BLaER1 treated with 17β-estradiol and CSF1 and Interleukin-3, amounts not matched to agents 10 nM and 100 nM (cell line): ENCODE measurements around the gene NKX2-3.

Source experiments
- H3K27ac ChIP-seq, 11 experiments: shearing (Covaris generic); formaldehyde crosslinking; 2 replicates each; pipeline ENCODE4 v1.8.1; 2022
- H3K27me3 ChIP-seq, 11 experiments: shearing (Covaris generic); formaldehyde crosslinking; 2 replicates each; pipeline ENCODE4 v1.8.1; 2022
- H3K36me3 ChIP-seq, 11 experiments: shearing (Covaris generic); formaldehyde crosslinking; 2 replicates each; pipeline ENCODE4 v1.8.1; 2022
- H3K4me1 ChIP-seq, 10 experiments: shearing (Covaris generic); formaldehyde crosslinking; 2 replicates each; pipeline ENCODE4 v1.8.1; 2022
- H3K4me2 ChIP-seq, 11 experiments: shearing (Covaris generic); formaldehyde crosslinking; 2 replicates each; pipeline ENCODE4 v1.8.1; 2022
- H3K4me3 ChIP-seq, 10 experiments: shearing (Covaris generic); formaldehyde crosslinking; 2 replicates each; pipeline ENCODE4 v1.8.1; 2022
- H3K9ac ChIP-seq, 11 experiments: shearing (Covaris generic); formaldehyde crosslinking; 2 replicates each; pipeline ENCODE4 v1.8.1; 2022
- H3K9me3 ChIP-seq, 11 experiments: shearing (Covaris generic); formaldehyde crosslinking; replicated peaks in 1 of 11; 2 replicates each; pipeline ENCODE4 v1.8.1; 2022
- H4K20me1 ChIP-seq, 11 experiments: shearing (Covaris generic); formaldehyde crosslinking; 2 replicates each; pipeline ENCODE4 v1.8.1; 2022
- Cebpa-rat ChIP-seq, 11 experiments: shearing (Covaris generic); IDR thresholded peaks; 2 replicates each; pipeline ENCODE4 v1.8.1; 2022

The NKX2-3 gene

GRCh38 chr10:99560277-99561126 is 27.8 kb downstream of the NKX2-3 start:
- H3K27me3 ChIP-seq: no peaks in the 10 kb centered on the region
- no peak overlapping the region for H3K27ac ChIP-seq
- H3K4me1 ChIP-seq: peaks cover 0 to 8% (median 0%) of the 10 kb centered on the region in 10 experiments; a peak in 2 of 20 replicates
- no peak overlapping the region for H3K4me3 ChIP-seq
- H3K4me2 ChIP-seq: no peak overlapping the region
- no peaks in the 10 kb centered on the region for H3K9me3 ChIP-seq
- no peak overlapping the region for H3K9ac ChIP-seq
- H4K20me1 ChIP-seq: no peaks in the 10 kb centered on the region
- TF ChIP-seq Cebpa-rat (IDR thresholded peaks at IDR 0.05): no peak
- H3K36me3 ChIP-seq: no peaks in the 10 kb centered on the region

DNA sequence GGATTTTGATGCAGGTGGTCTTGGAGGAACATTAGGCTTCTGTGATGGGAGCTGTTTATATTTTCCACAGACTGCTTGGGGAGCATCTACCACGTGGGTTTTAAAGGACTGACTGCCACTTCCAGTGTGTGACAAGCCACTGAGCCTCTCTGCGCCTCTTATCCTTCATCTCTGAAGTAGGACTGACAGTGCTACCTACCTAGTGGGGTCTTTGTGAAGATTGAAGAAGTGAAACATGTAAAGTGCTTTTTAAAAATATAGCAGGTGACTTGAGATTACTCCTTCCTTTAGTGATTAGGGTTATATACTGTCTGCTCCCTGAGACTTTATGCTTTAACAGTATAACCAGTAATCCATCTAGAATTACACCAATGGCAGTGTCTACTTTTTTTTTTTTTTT is 29.9 kb downstream of the NKX2-3 start:
- Histone ChIP-seq H3K27ac (no peak overlapping the region), H3K36me3 (no peaks in the 10 kb centered on the region), H4K20me1 (no peaks in the 10 kb centered on the region), H3K27me3 (no peaks in the 10 kb centered on the region), H3K4me3 (no peak overlapping the region), H3K9me3 (no peaks in the 10 kb centered on the region), H3K4me2 (no peak overlapping the region), H3K4me1 (no peaks in the 10 kb centered on the region), H3K9ac (no peak overlapping the region)
- TF ChIP-seq Cebpa-rat (IDR thresholded peaks at IDR 0.05): no peak

DNA sequence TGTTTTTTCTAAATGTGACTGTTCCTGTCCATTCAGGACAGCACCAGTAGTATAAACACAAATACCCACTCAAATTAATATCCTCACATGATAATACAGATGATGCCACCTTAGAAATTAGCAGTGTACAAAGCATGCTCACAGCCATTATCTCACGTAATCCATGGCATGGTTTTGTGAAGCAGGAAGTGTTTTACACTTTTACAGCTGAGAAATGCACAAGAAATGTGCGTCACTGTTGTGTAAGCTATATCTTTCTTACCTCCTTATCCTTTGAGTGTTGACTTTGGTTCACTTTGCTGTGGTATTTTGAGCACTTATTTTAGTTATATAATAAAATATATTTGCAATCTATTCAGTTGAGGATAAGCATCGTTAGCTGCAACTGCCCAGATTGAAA is 31.6 kb downstream of the NKX2-3 start:
- no peak for TF ChIP-seq Cebpa-rat (IDR thresholded peaks at IDR 0.05)
- H3K9ac ChIP-seq: no peak overlapping the region
- H3K4me1 ChIP-seq: peaks cover 0 to under 1% (median 0%) of the 10 kb centered on the region in 10 experiments; a peak in 5 of 20 replicates
- no peak overlapping the region for H3K27ac ChIP-seq
- H3K27me3 ChIP-seq: no peaks in the 10 kb centered on the region
- no peak overlapping the region for H3K4me2 ChIP-seq
- no peaks in the 10 kb centered on the region for H3K36me3 ChIP-seq
- no peak overlapping the region for H3K4me3 ChIP-seq
- no peaks in the 10 kb centered on the region for H4K20me1 ChIP-seq
- no peaks in the 10 kb centered on the region for H3K9me3 ChIP-seq

DNA sequence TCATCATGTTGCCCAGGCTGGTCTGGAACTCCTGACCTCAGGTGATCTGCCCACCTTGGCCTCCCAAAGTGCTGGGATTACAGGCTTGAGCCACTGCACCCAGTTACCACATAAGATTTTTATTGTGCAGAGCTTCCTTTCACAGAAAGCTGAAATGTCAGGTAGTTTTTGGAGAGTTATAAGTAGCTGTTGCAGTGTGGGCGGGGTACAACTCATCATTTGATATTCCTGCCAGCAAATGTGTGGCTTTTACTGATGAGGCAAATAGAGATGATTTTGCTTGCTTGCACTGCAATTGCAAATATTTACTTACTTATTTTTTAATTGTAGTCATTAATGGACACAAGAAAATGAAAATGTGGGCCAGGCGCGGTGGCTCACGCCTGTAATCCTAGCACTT is 32.4 kb downstream of the NKX2-3 start:
- Histone ChIP-seq H3K9ac (no peak overlapping the region), H3K4me2 (no peak overlapping the region), H3K4me3 (no peak overlapping the region), H3K9me3 (no peaks in the 10 kb centered on the region), H3K27ac (no peak overlapping the region), H4K20me1 (no peaks in the 10 kb centered on the region), H3K36me3 (no peaks in the 10 kb centered on the region), H3K27me3 (no peaks in the 10 kb centered on the region), H3K4me1 (peaks cover 0 to 9% (median 6%) of the 10 kb centered on the region in 10 experiments; a peak in 8 of 20 replicates)
- TF ChIP-seq Cebpa-rat (IDR thresholded peaks at IDR 0.05): no peak

DNA sequence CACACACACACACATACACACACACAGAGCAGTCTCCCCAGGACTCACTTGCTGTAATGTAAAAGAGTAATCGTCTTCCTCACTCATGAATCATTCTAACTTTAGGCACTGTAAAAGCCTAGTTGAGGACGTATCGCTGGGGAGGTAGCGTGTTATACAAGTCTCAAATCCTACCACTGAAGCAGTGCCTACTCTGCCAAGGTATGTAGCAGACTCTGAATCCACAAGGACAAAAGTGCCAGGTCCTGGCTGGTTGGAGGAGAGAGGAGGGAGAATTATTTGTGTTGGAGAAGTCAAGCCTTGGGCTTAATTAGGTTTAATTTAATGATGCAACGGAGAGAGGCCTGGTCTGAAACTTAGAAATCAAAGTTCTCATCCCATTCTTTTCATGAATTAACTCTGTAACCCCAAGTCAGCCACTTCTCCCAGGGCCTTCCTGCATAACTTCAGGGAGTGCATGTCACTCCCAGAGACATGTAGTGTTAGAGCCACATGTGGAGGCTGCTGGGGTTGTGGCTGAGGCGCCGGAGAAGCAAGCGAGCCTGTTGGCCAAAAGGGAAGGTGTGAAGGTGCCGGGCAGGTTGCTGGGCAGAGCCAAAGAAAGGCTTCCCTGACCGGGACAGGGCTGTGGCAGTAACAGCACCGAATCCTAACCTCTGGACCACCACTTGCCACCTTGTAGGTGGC is 36.7 kb downstream of the NKX2-3 start:
- no peak for TF ChIP-seq Cebpa-rat (IDR thresholded peaks at IDR 0.05)
- H3K36me3 ChIP-seq: no peaks in the 10 kb centered on the region
- no peak overlapping the region for H3K9ac ChIP-seq
- H3K27ac ChIP-seq: no peak overlapping the region
- no peaks in the 10 kb centered on the region for H3K27me3 ChIP-seq
- H3K4me2 ChIP-seq: peak overlapping the region in 6 of 11 experiments; percentile 5 to 31 (median 22); a peak in 7 of 22 replicates
- no peaks in the 10 kb centered on the region for H3K9me3 ChIP-seq
- H3K4me1 ChIP-seq: peaks cover 0 to 10% (median 7%) of the 10 kb centered on the region in 10 experiments; a peak in 8 of 20 replicates
- no peaks in the 10 kb centered on the region for H4K20me1 ChIP-seq
- no peak overlapping the region for H3K4me3 ChIP-seq

- H3K4me1 ChIP-seq: peaks cover 0 to 10% (median 7%) of the 10 kb centered on the region in 10 experiments; a peak in 8 of 20 replicates
- H3K27ac ChIP-seq: no peak overlapping the region
- H3K9ac ChIP-seq: no peak overlapping the region
- H3K27me3 ChIP-seq: no peaks in the 10 kb centered on the region
- TF ChIP-seq Cebpa-rat (IDR thresholded peaks at IDR 0.05): no peak
- H3K4me2 ChIP-seq: peak overlapping the region in 6 of 11 experiments; percentile 5 to 31 (median 22); a peak in 7 of 22 replicates
- H3K36me3 ChIP-seq: no peaks in the 10 kb centered on the region
- no peaks in the 10 kb centered on the region for H4K20me1 ChIP-seq
- H3K9me3 ChIP-seq: no peaks in the 10 kb centered on the region
- H3K4me3 ChIP-seq: no peak overlapping the region
Measured at GRCh38 chr10:99569961-99570360, 37.2 kb downstream of the NKX2-3 start.

DNA sequence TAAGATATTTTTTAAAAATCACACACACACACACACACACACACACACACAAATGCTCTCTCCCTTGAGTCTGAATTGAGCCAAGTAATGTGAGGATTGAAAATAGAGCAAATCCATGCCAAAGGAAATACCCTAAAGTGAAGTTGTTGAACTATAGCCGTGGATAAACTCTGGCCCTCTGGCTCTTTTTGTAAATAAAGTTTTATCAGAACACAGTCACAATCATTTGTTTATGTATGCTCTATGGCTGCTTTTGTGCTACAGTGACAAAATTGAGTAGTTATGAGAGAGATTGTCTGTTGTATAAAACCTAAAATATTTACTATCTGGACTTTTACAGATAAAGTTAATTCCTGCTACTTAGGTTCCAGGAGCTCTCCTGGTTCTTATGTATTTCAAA is 39.1 kb downstream of the NKX2-3 start:
- H3K4me2 ChIP-seq: no peak overlapping the region
- TF ChIP-seq Cebpa-rat (IDR thresholded peaks at IDR 0.05): no peak
- H3K27me3 ChIP-seq: no peaks in the 10 kb centered on the region
- no peak overlapping the region for H3K9ac ChIP-seq
- no peaks in the 10 kb centered on the region for H3K9me3 ChIP-seq
- H4K20me1 ChIP-seq: no peaks in the 10 kb centered on the region
- H3K4me3 ChIP-seq: no peak overlapping the region
- H3K36me3 ChIP-seq: no peaks in the 10 kb centered on the region
- peaks cover 0 to 21% (median 14%) of the 10 kb centered on the region in 10 experiments; a peak in 14 of 20 replicates for H3K4me1 ChIP-seq
- no peak overlapping the region for H3K27ac ChIP-seq

- H3K4me3 ChIP-seq: no peak overlapping the region
- H3K9ac ChIP-seq: no peak overlapping the region
- no peaks in the 10 kb centered on the region for H3K9me3 ChIP-seq
- no peaks in the 10 kb centered on the region for H3K36me3 ChIP-seq
- peaks cover 0 to 31% (median 20%) of the 10 kb centered on the region in 10 experiments; a peak in 14 of 20 replicates for H3K4me1 ChIP-seq
- no peaks in the 10 kb centered on the region for H3K27me3 ChIP-seq
- TF ChIP-seq Cebpa-rat (IDR thresholded peaks at IDR 0.05): no peak
- H3K27ac ChIP-seq: no peak overlapping the region
- H3K4me2 ChIP-seq: no peak overlapping the region
- no peaks in the 10 kb centered on the region for H4K20me1 ChIP-seq
Measured at GRCh38 chr10:99573790-99574189, 41.0 kb downstream of the NKX2-3 start.

- Histone ChIP-seq H3K4me1 (peaks cover 0 to 21% (median 11%) of the 10 kb centered on the region in 10 experiments; a peak in 14 of 20 replicates), H3K27ac (no peak overlapping the region), H3K9ac (no peak overlapping the region), H3K4me2 (no peak overlapping the region), H3K4me3 (no peak overlapping the region), H3K36me3 (no peaks in the 10 kb centered on the region), H3K9me3 (no peaks in the 10 kb centered on the region), H3K27me3 (no peaks in the 10 kb centered on the region), H4K20me1 (no peaks in the 10 kb centered on the region)
- TF ChIP-seq Cebpa-rat (IDR thresholded peaks at IDR 0.05): no peak
Measured at GRCh38 chr10:99579971-99580370, 47.2 kb downstream of the NKX2-3 start.
